Skeletal muscle cell (primary cell): ENCODE data around the gene SUSD4.

Source experiments
- DNase-seq: peaks from one replicate; pipeline ENCODE4 v3.0.0-alpha.2; 2010; ENCODE audit warnings: low read depth
- H3K4me3 ChIP-seq: 2 replicates; pipeline ENCODE4 v1.5.1; 2011; ENCODE audit warnings: low read depth, mild to moderate bottlenecking, control low read depth, low read length, moderate library complexity

The SUSD4 gene

DNA sequence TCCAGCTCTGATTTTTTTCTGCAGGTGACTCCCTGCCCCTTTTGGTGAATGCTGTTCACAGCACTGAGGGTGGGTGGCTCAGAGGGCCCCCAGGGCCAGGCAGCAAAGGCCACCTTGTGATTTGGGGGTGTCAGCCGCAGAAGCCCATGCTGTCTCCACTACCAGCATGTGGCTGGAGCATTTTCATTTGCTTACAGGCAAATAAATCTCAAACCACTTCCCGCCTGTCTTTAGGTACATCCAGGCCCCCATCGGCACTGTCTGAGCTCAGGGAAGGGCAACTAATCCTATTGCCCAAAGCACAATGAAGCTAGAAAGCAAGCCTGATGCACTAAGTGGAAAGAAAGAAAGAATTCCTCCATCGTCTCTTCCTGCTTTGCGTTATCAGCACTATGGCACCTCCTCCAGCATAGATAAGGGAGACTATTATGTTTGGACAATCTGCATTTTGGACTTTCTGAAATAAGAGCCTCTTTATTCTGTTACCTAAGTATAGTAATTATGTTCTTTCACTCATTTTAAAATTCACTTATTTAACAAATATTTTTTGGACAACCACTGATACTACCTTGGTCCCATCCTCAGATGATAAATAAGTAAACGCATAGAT lies 120.4 kb downstream of the SUSD4 start:
- DNase-seq: no peak
- no peak overlapping the region for H3K4me3 ChIP-seq

DNA sequence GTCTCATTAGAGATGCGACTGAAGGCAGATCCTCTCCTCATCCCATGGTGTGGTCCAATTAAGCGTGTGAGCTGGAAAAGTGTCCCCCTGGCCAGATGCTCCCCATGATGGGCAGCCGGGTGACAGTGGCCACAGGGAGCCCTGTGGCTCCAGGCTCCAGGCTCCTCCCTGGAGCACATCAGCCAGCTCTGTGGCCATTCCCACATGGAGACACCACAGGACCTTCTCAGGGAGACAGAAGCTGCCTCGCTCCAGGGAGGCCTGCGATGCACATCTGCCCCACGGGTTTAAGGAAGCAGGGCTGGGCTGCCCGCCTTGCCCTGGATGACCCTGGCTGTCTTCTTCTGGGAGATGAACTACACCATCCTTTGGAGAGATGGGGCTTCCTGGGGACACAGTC lies 121.0 kb downstream of the SUSD4 start:
- no peak overlapping the region for H3K4me3 ChIP-seq
- DNase-seq: no peak

DNA sequence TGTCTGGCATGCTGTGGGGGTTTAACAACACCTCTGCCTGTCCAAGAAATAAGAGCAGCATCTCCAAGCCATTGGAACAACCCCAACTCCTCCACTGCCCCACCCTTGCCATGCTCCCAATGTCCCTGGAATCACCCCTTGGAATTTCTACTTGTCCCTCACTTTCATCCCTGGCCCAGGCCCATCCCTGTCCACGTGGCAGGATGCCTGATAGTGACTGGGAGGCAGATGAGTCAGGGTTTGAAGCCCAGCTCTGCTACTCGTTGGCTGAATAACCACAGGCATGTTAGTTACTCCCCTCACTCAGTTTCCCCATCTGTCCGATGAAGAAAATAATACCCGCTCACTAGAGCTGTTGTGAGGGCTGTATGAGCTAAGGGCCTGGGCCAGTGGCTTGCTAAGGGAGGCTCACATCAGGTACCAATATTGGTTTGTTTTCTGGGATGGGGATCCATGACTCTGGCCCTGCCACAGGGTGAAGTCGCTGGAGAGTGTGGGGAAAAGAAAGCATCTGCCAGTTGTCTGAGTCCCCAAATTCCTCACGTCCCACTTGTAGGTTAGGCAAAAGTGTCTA lies 121.5 kb downstream of the SUSD4 start:
- DNase-seq: no peak
- no peak overlapping the region for H3K4me3 ChIP-seq

DNA sequence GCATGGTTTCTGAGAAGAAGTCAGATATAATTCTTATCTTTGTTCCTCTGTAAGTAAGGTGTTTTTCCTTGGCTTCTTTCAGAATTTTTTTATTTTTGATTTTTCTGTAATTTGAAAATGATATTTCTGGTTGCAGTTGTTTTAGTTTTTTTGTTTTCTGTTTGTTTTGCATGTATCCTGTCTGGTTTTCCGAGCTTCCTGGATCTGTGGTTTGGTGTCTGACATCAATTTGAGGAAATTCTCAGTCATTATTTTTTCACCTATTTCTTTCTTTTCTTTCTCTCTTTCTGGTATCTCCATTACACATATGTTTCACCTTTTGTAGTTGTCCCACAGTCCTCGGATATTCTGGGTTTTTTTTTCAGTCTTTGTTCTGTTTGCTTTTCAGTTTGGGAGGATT lies 123.9 kb downstream of the SUSD4 start:
- DNase-seq: no peak
- no peak overlapping the region for H3K4me3 ChIP-seq

DNA sequence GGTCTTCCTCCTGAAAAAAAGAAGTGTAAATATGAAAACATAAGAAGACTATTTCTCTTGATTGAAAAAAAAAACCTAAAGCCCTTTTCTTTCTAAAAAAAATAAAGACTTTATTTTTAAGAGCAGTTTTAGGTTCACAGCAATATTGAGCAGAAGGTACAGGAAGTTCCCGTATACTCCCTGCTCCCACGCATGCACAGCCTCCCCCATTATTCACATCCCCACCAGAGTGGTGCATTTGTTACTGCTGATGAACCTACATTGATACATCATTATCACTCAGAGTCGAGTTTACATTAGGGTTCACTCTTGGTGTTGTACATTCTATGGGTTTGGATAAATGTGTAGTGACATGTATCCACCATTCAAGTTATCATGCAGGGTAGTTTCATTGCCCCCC lies 128.9 kb downstream of the SUSD4 start:
- no peak for DNase-seq
- no peak overlapping the region for H3K4me3 ChIP-seq

DNA sequence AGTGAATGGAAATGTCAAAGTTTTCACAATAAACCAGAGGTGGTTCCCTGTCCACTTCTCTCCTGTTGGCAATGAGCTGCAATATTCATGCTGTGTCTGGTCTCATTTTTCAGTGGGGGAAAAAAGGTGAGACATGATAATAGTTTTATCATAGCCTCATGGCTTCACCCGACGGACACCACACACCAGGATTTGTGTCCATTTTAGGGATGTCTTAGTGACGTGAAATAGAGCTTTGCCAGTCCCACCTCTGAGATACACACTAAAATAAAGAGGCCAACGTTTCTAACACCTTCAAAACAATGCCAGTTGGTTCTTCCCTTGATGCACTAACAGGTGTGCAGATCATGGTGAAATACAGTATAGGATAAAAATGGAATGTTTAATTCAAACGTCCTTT lies 129.4 kb downstream of the SUSD4 start:
- DNase-seq: no peak
- no peak overlapping the region for H3K4me3 ChIP-seq

DNA sequence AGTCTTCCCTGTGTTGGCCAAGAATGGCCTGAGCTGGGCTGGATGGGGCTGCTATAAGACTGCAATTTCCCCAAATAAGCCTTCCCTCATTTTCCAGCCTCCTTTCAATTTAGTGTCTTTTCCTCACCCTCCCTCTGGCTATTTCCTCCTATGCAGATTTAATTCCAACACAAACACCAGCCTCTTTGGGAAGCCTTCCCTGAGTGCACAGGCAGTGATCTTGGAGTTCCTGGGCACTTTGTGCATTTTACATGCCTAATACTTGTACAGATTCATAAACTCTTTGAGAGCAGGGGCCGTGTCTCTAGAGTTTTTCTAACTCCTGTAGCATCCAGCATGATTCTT lies 129.8 kb downstream of the SUSD4 start:
- H3K4me3 ChIP-seq: no peak overlapping the region

DNA sequence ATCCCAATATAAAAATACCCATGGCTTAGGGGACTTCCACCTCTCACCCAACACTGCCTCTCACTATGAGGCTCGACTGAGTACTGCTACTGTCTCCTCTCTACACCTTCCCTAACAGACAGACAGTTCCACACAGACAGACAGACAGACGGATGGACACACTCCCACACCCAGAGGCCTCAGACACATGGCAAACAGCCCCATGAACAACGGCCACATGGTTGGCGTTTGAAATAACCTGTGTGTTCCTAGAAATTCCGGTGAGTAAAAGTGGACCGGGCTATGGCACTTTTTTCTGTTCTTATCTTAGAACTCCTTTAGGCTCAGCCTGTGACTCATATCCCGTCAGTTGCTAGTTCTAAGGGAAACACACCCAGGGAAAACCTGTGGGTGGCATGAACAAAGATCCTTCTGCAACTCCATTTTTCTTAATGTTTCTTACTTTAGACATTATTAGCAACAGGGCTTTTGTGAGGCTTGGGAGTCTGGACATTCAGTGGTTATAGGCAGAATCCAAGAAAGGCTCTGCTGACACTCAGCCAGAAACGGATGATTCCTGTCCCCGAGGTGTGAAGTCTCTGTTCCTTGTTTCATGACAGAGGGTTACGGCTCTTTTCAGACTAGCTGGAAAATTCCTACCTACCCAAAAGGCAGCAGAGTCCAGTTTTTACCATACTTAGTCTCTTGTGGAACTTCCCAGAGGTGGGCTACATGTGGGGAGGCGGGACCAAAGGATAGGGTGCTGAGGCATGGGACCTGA lies 130.4 kb downstream of the SUSD4 start:
- peak; percentile 54 for DNase-seq
- no peak overlapping the region for H3K4me3 ChIP-seq

More for the DNA sequence above, 129.8 kb downstream of the SUSD4 start:
- no peak for DNase-seq

DNA sequence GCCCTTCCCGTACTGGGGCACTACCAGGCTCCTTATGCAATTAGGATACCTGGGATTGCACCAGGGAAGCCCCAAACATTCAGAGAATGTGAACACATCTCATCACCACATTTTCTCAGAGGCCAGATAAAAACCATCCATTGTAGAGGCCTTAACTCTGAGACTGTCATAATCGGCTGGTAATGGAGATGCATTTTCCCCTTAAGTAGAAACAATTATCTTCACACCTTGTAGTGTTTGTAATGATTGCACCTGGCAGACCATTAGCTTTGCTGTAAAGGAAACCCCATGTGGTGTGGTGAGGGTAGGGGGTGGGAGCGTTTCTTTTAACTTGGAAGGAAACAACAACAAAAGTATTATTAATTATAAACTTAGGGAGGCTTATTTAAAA lies 131.0 kb downstream of the SUSD4 start:
- H3K4me3 ChIP-seq: no peak overlapping the region
- no peak for DNase-seq

DNA sequence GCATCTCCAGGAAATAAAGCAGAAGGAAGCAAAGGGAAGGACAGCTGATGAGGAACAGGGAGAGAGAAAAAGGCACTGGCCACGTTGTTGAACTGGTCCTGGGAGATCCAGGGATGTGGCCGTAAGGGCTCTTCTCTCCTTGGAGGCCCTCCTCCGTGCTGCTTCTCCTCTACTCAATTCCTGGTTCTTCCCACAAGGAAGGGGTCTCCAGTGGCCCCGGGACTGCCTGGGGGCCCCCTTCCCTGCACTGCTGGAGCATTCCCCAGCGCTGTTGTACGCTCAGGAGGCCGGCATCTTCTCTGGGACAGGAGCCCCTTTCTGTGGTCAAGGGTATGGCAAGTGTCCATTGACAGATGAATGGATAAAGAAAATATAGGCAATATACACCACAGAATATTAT lies 132.4 kb downstream of the SUSD4 start:
- H3K4me3 ChIP-seq: no peak overlapping the region
- no peak for DNase-seq

DNA sequence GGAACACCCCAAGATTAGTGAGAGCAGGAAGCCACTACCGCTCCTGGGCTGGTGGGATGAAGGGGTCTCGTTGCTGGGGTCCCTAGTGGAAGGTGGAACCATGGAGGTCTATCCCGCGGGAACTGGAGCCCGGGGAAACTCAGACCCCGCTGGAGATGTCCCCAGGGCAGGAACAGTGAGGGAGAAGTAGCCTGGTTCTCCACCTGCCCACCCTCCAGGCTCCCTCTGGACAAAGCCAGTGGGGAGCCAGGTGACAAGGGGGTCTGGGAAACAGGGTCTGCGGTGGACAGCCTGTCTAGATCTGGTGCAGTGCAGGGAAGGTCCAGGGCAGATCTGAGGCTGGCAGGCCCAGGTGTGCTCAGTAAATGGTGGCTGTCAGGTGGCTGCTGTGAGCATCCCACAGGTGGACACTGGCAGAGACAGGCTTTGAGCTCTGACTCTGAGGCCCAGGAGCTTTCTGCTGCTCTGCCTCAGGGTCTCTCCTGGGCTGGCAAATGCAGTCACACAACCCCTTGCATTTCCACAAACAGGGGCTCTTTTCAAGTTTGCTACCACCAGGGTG lies 132.9 kb downstream of the SUSD4 start:
- H3K4me3 ChIP-seq: no peak overlapping the region
- DNase-seq: no peak

DNA sequence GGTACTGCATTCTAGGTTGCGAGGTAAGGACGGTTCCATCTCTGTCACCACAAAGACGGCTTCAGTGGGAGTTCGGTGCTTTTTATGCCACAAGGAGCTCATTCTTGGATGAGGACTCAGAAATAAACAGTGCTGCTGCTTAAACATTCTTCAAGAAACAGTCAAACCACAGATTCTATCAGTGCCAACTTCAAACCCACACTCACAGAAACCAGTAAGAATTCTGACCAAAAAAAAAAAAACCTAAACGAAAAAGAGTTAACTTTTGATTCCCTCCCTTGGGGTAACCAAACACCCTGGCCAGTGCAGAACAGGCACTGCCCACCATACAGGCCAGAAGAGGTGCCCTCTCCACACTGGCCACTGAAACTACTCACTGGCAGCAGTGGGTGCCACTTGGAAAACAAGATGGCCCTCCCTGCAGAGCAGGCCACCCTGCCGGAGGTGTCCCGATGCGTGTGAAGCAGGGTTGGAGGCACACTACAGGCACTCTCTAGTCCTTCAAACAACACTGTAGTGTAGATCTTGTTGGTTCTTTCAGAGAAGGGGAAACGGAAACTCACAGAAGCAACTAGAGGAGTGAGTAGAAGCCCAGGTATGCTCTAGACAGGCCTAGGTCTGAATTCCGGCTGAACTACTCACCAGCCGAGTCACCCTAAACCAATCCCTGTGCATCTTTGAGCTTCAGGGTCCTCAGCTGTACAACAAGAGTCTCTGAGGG lies 133.7 kb downstream of the SUSD4 start:
- DNase-seq: peak; percentile 48

DNA sequence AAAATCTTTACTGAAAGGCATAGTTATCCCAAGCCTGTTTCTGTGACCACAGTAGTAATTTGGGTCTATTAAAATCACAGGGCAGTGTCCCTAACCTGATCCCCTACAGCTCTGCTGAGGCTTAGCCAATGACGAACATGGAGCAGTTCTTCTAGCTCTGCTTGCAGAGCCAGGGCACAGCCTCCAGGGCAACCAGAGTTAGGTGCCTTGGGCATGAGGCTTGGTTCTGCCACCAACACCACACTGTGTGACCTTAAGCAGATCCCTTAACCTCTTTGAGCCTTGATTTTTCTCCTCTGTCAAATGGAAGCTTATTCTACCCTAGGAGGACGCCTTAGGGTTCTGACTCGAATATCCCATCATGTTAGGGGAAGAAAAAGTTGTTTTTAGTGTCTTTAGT lies 134.2 kb downstream of the SUSD4 start:
- no peak for DNase-seq
- H3K4me3 ChIP-seq: no peak overlapping the region

More for the DNA sequence above, 133.7 kb downstream of the SUSD4 start:
- no peak overlapping the region for H3K4me3 ChIP-seq

DNA sequence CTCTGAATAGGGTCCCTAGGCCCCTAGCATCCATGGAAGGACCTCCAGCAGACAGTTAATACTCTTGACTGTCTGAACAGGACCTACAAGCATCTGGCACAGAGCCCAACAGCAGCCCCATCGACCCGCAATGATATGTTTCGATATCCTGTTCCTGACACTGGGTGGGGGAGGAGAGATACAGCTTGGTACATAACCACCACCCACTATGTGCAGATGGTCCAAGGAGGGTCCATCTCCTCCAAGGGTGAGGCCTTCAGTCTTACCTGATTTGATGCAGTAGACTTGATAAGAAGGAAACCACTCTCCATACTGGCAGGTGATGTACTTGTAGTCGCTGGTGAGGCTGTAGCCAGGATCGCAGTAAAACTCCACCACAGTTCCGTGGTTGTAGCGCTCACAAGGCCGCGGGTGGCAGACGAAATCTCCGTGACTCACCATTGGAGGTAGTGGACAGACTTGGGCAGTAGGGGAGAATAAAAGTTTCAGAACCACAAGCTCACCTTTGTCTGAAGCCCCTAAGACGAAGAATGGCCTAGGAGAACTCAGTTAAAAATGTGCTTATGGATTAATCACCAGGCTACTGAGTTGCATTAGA lies 134.9 kb downstream of the SUSD4 start:
- no peak overlapping the region for H3K4me3 ChIP-seq
- no peak for DNase-seq

DNA sequence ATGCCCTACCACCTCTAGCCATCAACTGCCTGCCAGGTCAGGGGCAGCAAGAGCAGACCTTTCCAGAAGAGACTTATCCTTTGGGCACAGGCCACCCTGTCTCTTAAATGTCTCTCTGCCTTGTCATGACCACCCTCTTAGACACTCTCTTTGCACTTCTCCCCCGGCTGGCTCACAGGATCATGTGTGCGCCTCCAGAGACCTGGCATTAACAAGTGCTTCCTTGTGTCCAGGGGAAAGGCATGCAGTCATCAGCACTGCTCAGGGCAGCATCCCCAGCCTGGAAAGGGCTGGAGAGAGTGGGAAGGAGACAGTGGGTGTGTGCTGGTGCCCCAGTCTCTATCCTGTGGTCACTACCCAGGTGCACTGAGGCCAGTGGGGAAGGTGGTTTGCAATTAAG lies 135.8 kb downstream of the SUSD4 start:
- DNase-seq: no peak
- no peak overlapping the region for H3K4me3 ChIP-seq

DNA sequence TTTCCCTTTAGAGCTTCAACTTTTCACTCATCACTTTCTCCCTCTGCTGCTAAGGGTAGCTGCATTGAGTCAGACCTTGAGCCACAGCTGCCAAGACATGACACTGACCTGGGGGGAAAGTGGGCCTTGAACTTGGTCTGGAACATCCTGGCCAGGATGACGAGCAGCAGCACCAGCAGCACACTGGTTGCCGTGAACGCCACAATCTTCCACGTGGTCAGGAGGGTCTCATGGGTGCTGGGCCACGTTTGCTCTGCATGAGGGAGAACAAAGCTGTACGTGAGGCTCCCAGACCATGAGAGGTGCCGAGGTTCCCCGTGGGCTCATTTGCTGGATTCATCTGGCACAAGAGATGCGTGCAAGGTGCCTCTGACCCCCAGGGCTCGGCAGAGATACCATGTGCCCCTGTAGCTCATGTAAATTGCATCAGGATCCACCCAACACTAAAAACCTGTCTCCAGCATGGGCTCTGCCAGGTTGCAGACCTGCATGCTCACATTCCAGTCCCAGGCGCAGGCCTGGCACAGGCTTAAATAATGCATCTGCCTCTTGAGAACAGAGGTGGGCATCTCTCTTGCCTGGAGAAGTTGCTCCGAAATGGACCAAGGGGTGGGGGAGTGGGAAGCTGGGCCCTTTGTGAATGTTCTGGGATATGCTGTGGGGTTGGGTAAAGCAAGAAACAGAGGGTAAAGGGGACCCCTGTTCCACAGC lies 136.3 kb downstream of the SUSD4 start:
- H3K4me3 ChIP-seq: no peak overlapping the region
- no peak for DNase-seq

DNA sequence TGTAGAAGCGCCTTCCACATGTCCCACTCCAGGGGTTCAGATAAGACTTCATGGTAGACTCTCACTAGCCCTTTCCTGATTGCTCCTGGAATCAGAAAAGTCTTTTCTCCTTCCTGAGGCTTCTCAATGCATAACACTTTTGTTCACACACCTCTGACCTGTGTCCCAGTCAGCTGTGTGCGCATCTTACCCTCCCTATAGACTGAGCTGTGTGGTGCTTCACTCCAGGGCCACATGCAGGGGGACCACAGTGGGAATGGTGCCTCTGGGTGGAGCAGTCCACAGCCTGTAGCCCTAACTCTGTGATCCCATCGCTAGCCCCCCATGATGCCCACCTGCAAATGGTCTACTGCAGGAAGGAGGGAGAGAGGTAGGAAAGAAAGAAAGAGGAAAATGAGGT lies 136.9 kb downstream of the SUSD4 start:
- no peak for DNase-seq
- H3K4me3 ChIP-seq: no peak overlapping the region

DNA sequence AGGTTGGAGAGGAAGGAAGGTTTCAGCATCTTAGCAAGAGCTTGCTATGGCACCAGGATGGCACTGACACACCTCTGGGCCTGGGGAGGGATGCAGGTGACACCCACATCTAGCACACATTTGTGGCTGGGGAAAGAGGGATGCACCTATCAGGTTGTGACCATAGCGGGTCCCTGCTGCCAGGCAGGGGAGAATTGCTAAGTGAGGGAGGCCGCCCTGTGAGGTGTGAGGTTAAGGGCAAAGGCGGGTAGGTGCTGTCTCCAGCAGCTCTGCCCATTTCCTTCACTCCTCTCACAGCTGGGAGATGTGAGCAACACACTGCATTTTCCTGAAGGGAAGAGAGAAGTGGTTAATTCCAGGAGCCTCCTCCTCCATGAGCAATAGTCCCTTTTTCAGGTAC lies 137.7 kb downstream of the SUSD4 start:
- no peak overlapping the region for H3K4me3 ChIP-seq
- DNase-seq: no peak

DNA sequence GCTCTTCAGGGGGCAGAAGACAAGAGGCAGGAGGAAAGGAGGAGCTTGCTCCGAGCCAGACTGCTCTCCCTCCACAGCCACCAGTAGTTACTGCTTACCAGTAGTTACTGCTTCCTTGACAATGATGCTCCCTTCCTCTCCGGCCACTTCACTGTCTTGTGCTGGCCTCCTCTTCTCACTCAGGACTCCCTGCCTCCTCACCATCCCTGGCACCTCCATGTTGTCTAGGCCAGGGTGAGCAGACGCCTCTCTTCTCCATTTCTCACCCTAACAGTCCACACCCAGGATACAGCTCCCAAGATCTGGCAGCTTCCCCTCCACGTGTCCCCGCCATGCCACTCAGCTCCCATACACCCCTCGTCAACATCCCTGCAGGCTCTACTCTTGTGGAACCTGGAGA lies 138.5 kb downstream of the SUSD4 start:
- no peak overlapping the region for H3K4me3 ChIP-seq
- no peak for DNase-seq
